ENCODE results near the gene OR4C11.

DNA sequence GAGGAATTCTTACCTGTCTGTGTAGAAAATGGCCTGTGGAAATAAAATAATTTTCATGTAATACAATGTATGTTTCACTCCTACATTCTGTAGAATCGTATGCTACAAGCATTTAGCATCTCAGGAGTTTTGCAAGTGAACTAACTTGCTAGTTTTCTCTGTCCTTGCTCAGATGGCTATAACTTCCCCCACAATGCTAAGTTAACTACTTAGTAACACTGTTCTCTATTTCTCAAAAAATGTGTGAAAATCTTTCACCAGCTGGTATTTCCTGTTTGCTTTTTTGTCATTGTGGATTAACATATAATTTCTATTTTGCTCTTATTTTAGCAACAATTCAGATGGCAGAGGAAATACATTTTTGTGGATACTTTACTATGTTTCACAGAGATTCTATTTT lies 45.1 kb upstream of the OR4C11 start:
- TF ChIP-seq, protein P1, sequence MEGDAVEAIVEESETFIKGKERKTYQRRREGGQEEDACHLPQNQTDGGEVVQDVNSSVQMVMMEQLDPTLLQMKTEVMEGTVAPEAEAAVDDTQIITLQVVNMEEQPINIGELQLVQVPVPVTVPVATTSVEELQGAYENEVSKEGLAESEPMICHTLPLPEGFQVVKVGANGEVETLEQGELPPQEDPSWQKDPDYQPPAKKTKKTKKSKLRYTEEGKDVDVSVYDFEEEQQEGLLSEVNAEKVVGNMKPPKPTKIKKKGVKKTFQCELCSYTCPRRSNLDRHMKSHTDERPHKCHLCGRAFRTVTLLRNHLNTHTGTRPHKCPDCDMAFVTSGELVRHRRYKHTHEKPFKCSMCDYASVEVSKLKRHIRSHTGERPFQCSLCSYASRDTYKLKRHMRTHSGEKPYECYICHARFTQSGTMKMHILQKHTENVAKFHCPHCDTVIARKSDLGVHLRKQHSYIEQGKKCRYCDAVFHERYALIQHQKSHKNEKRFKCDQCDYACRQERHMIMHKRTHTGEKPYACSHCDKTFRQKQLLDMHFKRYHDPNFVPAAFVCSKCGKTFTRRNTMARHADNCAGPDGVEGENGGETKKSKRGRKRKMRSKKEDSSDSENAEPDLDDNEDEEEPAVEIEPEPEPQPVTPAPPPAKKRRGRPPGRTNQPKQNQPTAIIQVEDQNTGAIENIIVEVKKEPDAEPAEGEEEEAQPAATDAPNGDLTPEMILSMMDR (IDR thresholded peaks at IDR 0.05; ENCODE audit: insufficient read depth, low read length) = no peak
- TF ChIP-seq SPI1 (IDR thresholded peaks at IDR 0.05; ENCODE audit: borderline replicate concordance, low read depth) (no peak), GABPA (IDR thresholded peaks at IDR 0.05; ENCODE audit: low read depth) (no peak)

Measured in HL-60 (cell line).